ENCODE data around the gene TNFSF9.
A peak's percentile ranks its signal among the peaks of the same experiment; 100 is the strongest.
"Not testable (repeated sequence)": the region's sequence is repeated elsewhere in the genome, so short reads cannot be mapped to it uniquely, and the experiment has no call there.

TNFSF9 gene

DNA sequence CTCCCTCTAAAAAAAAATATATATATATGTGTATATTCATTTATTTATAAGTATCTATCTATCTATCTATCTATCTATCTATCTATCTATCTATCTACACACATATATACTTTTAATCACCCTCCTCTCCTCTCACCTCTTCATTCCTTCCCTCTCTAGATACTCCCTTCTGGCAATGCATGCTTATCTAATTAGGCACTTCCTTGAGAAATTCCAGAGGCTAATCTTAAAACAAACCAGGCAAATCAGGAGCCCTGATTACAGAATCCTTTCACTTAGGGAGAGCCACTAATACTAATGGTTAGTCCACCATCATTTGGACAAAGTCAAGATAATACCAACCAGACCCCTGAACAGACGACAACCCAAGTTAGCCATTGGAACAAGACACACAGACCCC lies 42.5 kb downstream of the TNFSF9 start:
- no peak for DNase-seq

DNA sequence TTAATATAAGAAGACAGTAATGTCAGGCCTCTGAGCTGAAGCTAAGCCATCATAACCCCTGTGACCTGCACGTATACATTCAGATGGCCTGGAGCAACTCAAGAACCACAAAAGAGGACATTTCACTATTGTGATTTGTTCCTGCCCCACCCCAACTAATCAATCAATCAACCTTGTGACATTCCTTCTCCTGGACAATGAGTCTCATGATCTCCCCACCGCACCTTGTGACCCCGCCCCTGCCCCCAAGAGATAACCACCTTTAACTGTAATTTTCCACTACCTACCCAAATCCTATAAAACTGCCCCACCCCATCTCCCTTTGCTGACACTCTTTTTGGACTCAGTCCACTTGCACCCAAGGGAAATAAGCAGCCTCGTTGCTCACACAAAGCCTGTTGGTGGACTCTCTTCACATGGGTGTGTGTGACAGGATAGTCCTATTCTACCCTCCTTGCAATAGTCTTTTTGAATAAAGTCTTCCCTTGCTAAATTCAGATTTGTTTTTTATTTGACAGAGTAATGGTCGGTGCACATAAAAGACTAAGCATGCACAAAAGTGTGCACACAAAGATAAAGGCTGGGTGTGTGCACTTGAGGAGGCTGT lies 46.1 kb downstream of the TNFSF9 start:
- DNase-seq, result no peak

DNA sequence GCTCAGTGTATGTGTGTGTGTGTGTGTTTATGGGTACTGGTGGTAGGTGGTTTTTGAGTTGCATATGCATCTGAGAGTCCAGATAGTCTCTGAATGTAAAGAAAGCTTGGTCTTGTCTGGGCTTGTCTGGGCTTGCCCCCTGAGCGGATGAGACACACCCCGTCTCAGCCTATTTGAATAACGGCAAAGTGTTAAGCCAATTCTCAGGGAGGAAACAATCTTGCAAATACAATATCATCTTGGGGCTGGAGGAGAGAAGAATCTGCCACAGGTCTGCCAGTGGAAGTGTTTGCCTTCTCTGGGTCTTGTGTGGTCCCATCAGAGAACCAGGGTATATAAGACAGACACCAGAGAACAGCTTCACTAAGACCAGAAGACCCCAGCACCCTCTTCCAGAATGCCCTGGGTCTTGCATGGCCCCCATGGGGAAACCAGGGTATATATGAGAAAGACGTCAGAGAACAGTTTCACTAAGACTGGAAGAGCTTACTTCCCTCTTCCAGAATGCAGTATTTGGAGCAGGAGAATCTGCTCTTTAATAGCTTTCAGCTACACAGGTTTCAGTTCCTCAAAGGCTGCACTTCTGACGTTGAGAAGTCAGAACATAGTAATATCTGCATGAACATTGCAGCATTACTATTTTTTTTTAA lies 46.8 kb downstream of the TNFSF9 start:
- DNase-seq, result peak in 1 of 2 donors; percentile 26

DNA sequence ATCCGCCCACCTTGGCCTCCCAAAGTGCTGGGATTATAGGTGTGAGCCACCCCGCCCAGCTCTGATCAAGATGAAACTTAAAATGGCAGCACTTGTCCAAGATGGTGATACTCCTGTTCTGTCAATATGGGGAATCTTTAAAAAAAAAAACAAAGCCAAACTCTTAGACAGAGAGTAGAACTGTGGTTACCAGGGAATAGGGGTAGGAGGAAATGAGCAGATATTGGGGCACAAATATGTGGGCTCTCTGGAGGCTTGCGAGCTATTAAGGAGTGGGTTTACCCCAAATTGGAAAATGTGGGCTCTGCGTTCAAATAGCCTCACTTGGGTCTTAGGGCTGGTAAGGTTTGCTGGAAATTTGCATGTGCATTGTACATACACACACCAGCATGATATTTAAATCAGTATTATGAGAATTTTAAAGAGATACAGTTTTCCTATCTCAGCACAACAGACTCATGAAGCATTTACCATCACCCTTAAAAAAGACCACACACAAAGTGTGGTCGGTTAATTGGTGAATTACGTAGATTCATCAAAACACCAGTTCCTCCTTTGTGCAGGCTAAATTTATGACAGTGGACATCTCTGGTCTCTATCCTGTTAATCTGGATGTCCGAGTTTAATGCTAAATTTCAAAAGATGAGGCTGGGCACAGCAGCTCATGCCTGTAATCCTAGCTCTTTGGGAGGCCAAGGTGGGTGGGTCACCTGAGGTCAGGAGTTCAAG lies 48.8 kb downstream of the TNFSF9 start:
- DNase-seq, result no peak

DNA sequence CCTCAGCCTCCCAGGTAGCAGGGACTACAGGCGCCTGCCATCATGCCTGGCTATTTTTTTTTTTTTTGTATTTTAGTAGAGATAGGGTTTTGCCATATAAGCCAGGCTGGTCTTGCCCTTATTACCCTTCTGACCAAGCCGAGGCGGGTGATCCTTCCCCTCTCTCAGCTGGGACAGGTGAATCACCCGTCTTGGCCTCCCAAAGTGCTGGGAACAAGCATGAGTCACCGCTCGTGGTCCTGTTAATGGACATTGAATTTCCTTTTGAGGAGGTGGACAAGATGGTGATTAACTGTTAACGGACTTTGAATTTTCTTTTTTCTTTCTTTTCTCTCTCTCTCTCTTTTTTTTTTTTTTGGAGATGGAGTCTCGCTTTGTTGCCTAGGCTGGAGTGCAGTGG lies 49.5 kb downstream of the TNFSF9 start:
- DNase-seq, result no peak

DNA sequence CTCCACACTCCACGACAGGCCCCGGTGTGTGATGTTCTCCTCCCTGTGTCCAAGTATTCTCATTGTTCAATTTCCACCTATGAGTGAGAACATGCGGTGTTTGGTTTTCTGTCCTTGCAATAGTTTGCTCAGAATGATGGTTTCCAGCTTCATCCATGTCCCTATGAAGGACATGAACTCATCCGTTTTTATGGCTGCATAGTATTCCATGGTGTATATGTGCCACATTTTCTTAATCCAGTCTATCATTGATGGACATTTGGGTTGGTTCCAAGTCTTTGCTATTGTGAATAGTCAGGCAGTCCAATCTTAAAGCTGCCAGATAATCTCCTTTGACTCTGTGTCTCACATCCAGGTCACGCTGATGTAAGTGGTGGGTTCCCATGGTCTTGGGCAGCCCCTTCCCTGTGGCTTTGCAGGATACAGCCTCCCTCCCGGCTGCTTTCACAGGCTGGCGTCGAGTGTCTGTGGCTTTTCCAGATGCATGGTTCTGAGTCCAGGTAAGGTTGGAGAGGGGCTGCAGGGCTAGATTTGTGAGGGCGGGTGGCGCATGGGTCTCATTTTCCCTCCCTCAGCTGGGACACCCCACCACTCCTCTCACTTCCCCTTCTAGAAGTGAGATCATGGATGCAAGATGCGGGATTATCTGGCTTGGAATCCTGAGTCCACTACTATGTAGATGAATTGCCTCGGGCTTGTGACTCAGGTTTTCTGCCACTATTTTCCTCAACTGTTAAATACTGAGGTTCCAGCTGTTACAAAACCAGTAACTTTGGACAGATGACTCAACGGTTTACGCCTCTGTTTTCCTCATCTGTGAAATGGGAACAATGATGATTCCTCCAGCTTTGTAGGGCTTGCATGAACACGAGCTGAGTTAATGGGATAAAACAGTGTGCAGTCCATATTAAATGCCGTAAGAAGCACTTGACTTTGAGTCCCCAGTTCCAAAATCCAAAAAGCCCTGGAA lies 52.0 kb downstream of the TNFSF9 start:
- DNase-seq, result not testable (repeated sequence)

Data from bone marrow (tissue), 2 donors.